Measurements from ENCODE around the gene PITX3. TPM values are rescaled to one million over a fixed set of nuclear protein-coding genes. Genes with fewer than 3 reads are reported as not detected.

PITX3 gene
- polyA plus RNA-seq, 3 donors = not detected

DNA sequence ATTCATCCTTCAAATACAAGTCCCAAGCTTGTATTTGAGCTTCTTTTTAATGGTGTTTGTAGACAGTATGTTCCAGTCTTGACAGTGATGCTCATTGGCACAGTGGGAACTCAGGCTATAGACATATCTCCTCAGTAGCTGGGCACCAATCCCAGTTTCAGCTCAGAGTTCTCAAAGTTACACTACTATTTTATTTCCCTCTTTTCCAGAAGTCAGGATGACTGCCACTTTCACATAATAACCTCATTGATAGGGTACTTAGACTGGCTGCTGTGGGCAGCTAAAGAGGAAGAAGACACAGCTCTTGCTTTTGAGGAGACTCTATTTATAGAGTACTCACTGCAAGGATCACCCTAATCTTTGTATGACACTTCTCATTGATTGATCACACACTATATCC is 6.4 kb upstream of the PITX3 start:
- Mint-ChIP-seq H3K27ac (peak overlapping the region in 2 of 7 donors; percentile 4 to 68), H3K27me3 (ENCODE audit: low read depth in 3 of 3) (peaks cover 0 to 3% (median 3%) of the 10 kb centered on the region in 3 donors), H3K4me1 (peaks cover 29% of the 10 kb centered on the region), H3K36me3 (peaks cover 7 to 10% of the 10 kb centered on the region in 2 donors), H3K9me3 (no peaks in the 10 kb centered on the region), H3K4me3 (no peak overlapping the region)
- Histone ChIP-seq H2AFZ (ENCODE audit: insufficient read depth, low read depth, low read length, poor library complexity, severe bottlenecking) (no peak overlapping the region), H3K36me3 (replicated peaks in 1 of 2; ENCODE audit: control insufficient read depth in 1 of 2, insufficient read depth in 2 of 2, low read length in 2 of 2) (peaks cover 3 to 32% of the 10 kb centered on the region in 2 donors), H3K9me3 (replicated peaks in 1 of 2; ENCODE audit: control insufficient read depth in 1 of 2, insufficient read depth in 1 of 2, low read length in 2 of 2) (no peaks in the 10 kb centered on the region), H3K79me2 (ENCODE audit: insufficient read depth, low read length) (peaks cover 74% of the 10 kb centered on the region), H3K9ac (ENCODE audit: insufficient read depth, low read length, poor library complexity, severe bottlenecking) (no peak overlapping the region), H3K4me2 (replicated peaks; ENCODE audit: extremely low read depth, low read length, poor library complexity, severe bottlenecking) (no peak overlapping the region), H3K27me3 (ENCODE audit: control insufficient read depth in 2 of 2, insufficient read depth in 2 of 2, low read length in 2 of 2) (no peaks in the 10 kb centered on the region), H3K4me3 (replicated peaks in 1 of 3; ENCODE audit: low read depth in 2 of 3, low read length in 3 of 3) (no peak overlapping the region), H4K20me1 (ENCODE audit: insufficient read depth, low read length) (peaks cover 70% of the 10 kb centered on the region), H3K4me1 (ENCODE audit: control insufficient read depth in 1 of 2, insufficient read depth in 2 of 2, low read length in 2 of 2) (peaks cover 26 to 31% of the 10 kb centered on the region in 2 donors), H3K27ac (ENCODE audit: low read depth in 1 of 2, low read length in 2 of 2) (peak overlapping the region in 1 of 2 donors; percentile 24)
- TF ChIP-seq, protein P1, sequence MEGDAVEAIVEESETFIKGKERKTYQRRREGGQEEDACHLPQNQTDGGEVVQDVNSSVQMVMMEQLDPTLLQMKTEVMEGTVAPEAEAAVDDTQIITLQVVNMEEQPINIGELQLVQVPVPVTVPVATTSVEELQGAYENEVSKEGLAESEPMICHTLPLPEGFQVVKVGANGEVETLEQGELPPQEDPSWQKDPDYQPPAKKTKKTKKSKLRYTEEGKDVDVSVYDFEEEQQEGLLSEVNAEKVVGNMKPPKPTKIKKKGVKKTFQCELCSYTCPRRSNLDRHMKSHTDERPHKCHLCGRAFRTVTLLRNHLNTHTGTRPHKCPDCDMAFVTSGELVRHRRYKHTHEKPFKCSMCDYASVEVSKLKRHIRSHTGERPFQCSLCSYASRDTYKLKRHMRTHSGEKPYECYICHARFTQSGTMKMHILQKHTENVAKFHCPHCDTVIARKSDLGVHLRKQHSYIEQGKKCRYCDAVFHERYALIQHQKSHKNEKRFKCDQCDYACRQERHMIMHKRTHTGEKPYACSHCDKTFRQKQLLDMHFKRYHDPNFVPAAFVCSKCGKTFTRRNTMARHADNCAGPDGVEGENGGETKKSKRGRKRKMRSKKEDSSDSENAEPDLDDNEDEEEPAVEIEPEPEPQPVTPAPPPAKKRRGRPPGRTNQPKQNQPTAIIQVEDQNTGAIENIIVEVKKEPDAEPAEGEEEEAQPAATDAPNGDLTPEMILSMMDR (IDR thresholded peaks at IDR 0.05) = no peak
- intact Hi-C loops (cut with micrococcal nuclease) = no loop called here
- DNase-seq = no peak

DNA sequence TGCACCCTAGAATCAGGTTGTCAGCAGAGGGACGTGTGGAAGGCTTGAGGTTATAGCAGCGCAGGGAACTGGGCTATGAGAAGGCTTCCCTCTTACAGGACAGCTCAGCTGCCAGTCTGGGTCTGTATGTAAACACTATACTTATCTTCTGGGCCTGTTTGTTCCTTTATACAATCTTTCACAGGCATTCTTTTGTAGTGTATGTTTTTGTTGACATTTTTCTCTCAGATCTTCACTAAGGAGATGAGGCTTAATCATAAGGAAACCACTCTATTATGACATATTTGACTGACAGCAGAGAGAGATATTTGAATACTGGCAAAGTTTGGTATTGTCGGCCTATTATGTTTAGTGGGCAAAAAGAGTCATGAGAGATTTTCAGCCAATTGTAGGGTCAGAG is 4.9 kb upstream of the PITX3 start:
- Histone ChIP-seq H3K36me3 (replicated peaks in 1 of 2; ENCODE audit: control insufficient read depth in 1 of 2, insufficient read depth in 2 of 2, low read length in 2 of 2) (peaks cover 3 to 28% of the 10 kb centered on the region in 2 donors), H3K27me3 (ENCODE audit: control insufficient read depth in 2 of 2, insufficient read depth in 2 of 2, low read length in 2 of 2) (peaks cover 0 to 12% of the 10 kb centered on the region in 2 donors), H3K9me3 (replicated peaks in 1 of 2; ENCODE audit: control insufficient read depth in 1 of 2, insufficient read depth in 1 of 2, low read length in 2 of 2) (no peaks in the 10 kb centered on the region), H3K9ac (ENCODE audit: insufficient read depth, low read length, poor library complexity, severe bottlenecking) (peak overlapping the region; percentile 79), H4K20me1 (ENCODE audit: insufficient read depth, low read length) (peaks cover 57% of the 10 kb centered on the region), H3K79me2 (ENCODE audit: insufficient read depth, low read length) (peaks cover 59% of the 10 kb centered on the region), H3K4me3 (replicated peaks in 1 of 3; ENCODE audit: low read depth in 2 of 3, low read length in 3 of 3) (peak overlapping the region; percentile 77 to 90 (median 81)), H3K4me2 (replicated peaks; ENCODE audit: extremely low read depth, low read length, poor library complexity, severe bottlenecking) (peak overlapping the region; percentile 89), H2AFZ (ENCODE audit: insufficient read depth, low read depth, low read length, poor library complexity, severe bottlenecking) (peak overlapping the region; percentile 80), H3K27ac (ENCODE audit: low read depth in 1 of 2, low read length in 2 of 2) (peak overlapping the region in 1 of 2 donors; percentile 88), H3K4me1 (ENCODE audit: control insufficient read depth in 1 of 2, insufficient read depth in 2 of 2, low read length in 2 of 2) (peaks cover 35 to 43% of the 10 kb centered on the region in 2 donors)
- H3K27ac Mint-ChIP-seq = peak overlapping the region; percentile 96 to 99 (median 98)
- H3K27me3 Mint-ChIP-seq (ENCODE audit: low read depth in 3 of 3) = peaks cover 13 to 18% (median 17%) of the 10 kb centered on the region in 3 donors
- H3K4me3 Mint-ChIP-seq = peak overlapping the region; percentile 97 to 99
- H3K9me3 Mint-ChIP-seq = peaks cover 0 to 8% (median 3%) of the 10 kb centered on the region in 7 donors
- TF ChIP-seq, protein P1 (IDR thresholded peaks at IDR 0.05) = no peak
- H3K36me3 Mint-ChIP-seq = peaks cover 10 to 11% of the 10 kb centered on the region in 2 donors
- peaks cover 38% of the 10 kb centered on the region for H3K4me1 Mint-ChIP-seq
- peak in 2 of 3 donors; percentile 15 to 32 for DNase-seq
- 80% methylated on average over 1 of the region's 3 CpGs for WGBS (ENCODE audit: insufficient coverage)
- intact Hi-C loops (cut with micrococcal nuclease) = no loop called here

Data from CD14-positive monocyte (primary cell).